SH-SY5Y (cell line): ENCODE results near the gene LRTM2.

ENCODE experiments used
- GATA2 ChIP-seq: IDR thresholded peaks from 2 replicates; pipeline ENCODE4 v1.6.1; 2011; ENCODE audit warnings: mild to moderate bottlenecking, low read depth, low read length
- GATA3 ChIP-seq: IDR thresholded peaks from 2 replicates; pipeline ENCODE4 v1.6.1; 2011; ENCODE audit warnings: low read depth, mild to moderate bottlenecking, low read length, moderate library complexity

DNA sequence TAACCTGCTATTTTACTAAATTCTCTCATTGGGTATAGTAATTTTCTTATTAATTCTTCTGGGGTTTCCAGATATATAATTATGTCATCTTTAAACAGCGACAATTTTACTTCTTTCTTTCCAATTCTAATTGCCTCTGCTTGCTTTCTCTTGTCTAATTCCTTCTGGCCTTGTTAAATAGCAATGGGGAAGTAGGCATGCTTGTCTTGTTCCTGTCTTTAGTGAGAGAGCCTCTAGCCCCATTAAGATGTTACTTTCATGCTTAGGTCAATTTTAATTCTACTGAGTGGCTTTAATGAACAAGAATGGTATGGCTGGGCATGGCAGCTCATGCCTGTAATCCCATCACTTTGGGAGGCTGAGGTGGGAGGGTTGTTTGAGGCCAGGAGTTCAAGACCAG is 31.7 kb downstream of the LRTM2 start:
- TF ChIP-seq GATA3 (no peak), GATA2 (no peak)
